NAMALWA (cell line): ENCODE measurements around the gene PRDM5.
A peak's percentile ranks its signal among the peaks of the same experiment; 100 is the strongest.

Source experiments
- DNase-seq: peaks from one replicate; pipeline ENCODE4 v3.0.0-alpha.2; 2015; ENCODE audit warnings: low spot score

The PRDM5 gene

DNA sequence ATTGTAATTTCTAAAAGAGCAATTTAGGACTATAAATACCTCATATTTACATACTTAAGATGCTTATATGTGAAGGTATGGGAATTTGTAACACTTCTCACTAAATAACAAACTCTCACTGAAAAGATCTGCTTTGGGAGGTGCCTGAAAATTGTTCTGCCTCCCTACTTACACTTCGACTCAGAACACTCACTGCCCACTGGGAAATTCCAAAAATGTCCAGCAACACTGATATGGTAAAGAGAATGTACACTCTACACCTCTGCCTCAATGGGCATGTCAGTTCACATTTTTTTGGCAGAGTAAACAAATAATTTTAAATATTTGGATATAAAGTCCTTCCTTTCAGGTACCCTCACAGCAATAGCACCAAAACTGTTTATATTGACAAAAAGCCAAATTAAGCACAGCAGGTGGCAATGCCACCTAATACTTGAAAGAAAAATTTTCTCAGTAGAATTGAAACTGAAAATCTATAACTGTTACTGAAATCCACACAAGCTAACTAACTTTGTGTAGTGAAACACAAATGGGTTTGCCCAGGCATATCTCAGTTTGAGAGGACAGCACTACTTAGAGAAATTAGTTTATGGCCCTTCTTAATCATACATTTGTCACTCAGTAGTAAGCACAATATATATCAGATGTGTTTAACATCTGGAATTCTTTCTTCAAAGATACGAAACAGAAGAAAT, 67.1 kb downstream of the PRDM5 start:
- DNase-seq, result no peak

DNA sequence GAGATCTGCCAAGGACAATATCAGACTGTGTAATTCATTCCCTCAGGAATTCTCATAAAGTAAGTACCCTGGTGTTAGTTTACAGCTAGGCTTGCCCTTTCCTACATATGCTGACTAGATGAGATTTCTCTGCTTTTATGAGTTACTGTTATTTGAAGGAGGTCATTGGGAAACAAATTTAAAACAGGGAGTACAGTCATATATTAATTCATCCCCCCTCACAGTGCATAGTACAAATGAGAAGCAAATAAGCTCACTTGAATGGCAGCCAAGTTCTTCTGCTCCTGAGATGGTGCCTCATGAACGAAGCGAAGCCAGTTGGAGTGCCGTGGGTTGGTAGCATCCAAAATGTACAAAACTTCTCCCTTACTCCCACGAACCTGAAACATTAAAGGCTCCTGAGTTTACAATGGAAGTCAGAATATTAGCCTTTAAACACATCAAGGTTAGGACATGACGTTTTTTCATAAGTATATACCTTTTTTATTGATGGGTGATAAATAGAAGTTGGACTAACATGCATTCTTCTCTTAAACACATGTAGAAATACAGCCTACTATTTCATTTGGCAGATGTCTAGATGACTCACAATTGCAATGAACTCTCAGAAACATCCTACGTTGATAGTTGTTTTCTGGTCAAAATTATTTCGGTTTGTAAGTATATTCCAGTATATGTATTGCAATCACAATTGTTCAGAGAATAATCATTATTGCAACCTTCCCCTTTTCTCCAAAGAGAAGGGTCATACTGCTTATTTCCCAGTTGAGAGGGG, 69.2 kb downstream of the PRDM5 start:
- DNase-seq, result no peak

DNA sequence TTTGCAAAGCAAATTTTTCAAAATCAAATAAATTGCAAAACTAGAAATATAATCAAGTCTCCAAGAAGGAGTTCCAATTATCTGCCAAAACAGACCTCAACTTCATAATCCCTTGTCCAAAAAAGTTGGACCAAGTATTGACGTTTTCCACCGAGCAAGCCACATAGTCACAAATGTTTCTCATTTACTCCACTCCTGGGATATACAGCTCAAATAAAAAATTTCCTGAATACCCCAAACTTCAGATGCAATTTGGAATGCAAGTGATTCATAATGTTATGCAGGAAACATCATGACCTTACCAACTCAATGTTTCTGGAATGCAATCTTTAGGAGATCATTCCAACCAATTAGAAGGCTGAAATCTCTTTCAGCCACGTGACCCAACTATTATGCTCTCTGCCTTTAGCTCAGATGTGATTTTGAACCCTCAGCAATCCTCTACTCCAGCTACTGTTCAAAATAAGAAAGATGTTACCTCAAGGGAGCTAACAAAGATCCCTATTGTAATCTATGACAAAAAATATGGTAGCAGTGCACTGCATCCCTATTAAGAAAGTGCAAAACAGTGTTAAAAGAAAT, 72.4 kb downstream of the PRDM5 start:
- no peak for DNase-seq

DNA sequence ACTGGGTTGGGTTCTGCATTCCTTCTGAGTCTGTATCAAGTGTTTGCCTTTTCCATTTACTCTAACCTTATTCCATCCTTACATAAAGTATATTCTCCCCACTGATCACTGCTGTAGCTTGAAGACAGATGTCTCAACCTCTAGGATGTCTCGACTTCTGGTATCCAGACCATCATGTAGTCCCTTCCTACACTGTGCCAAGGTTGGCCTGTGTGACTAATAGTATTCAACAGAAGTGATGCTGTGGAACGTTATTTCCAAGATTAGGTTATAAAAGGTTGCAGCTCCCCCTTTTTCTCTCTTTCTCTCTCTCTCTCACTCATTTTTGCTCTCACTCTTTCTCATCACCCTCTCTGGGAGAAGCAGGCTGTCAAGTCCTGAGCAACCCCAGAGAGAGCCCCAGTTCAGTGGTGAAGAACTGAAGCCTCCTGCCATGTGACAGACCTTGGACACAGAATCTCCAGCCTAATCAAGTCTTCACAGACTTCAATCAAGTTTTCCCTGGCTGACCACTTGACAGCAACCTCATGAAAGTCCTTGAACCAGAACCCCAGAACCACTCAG, 75.4 kb downstream of the PRDM5 start:
- no peak for DNase-seq

DNA sequence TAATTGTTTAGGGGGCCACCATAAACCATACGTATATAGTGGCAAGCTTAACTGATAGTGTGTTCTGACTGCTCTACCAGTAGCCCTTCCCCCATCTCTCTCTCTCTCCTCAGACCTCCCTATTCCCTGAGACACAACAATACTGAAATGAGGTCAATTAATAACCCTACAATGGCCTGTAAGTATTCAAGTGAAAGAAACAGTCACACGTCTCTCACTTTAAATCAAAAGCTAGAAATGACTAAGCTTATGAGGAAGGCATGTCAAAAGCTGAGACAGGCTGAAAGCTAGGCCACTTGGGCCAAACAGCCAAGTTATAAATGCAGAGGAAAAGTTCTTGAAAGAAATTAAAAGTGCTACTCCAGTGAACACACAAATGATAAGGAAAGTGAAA, 78.0 kb downstream of the PRDM5 start:
- DNase-seq, result no peak

DNA sequence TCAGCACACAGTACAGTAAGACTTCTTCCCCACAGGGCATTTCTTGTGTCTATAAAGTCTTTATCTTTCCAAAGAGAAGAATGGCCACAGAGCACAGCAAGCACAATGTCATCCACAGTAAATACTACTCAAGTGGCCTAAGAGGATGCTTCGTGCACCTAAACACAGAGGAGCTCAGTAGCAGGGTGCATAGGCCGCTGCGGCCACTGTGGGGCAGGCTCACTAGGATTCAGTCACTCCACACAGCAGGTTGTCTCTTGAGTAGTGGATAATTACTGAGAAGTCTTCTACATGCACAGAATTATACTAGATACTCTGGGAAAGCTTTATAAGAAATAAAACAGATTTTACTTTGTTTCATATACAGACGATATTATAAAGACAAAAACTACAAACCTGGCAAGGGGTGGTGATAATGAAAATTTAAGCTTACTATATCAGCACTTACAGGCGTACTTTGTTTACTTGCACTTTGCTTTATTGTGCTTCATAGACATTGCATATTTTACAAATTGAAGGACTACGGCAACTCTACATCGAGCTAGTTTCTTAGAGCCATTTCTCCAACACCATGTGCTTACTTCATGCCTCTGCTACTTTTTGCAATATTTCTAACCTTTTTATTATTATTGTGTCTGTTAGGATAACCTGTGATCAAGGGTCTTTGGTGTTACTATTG, 78.5 kb downstream of the PRDM5 start:
- DNase-seq, result peak; percentile 14

DNA sequence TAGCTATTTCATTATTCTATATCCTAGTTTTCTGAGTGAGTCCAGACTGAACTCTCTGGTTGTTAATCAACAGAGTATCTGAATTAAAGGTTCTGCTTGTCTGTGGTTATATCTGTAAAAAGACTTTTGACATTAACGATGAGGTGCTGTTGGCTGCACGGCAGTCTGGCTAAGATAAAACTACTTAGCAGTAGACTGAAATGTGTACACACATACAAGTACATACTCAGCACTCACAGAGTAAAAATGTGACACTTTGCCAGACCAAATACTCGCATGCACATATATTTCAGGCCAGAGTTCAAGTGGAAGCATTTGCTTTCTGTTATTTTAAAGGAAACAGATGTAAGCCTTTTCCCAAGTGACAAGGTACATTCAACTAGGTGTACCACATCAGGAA, 80.5 kb downstream of the PRDM5 start:
- no peak for DNase-seq

DNA sequence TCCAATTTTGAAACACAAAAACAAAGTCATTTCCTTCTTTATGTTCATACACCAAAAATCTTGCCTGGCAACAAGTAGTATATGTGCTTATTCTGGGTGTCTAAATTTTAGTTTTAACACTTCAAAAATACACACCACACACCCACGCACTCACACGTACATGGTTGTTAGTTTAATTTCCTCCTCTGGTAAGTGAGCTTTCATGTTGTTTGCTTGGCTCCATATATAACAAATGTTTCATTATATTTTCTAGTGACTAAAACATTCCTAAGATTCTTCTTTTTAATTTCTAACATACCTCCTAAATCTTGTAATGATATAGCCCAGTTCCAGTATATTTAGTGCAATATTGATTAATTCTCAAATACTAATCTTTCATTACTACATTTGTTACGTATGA, 80.9 kb downstream of the PRDM5 start:
- DNase-seq, result no peak

DNA sequence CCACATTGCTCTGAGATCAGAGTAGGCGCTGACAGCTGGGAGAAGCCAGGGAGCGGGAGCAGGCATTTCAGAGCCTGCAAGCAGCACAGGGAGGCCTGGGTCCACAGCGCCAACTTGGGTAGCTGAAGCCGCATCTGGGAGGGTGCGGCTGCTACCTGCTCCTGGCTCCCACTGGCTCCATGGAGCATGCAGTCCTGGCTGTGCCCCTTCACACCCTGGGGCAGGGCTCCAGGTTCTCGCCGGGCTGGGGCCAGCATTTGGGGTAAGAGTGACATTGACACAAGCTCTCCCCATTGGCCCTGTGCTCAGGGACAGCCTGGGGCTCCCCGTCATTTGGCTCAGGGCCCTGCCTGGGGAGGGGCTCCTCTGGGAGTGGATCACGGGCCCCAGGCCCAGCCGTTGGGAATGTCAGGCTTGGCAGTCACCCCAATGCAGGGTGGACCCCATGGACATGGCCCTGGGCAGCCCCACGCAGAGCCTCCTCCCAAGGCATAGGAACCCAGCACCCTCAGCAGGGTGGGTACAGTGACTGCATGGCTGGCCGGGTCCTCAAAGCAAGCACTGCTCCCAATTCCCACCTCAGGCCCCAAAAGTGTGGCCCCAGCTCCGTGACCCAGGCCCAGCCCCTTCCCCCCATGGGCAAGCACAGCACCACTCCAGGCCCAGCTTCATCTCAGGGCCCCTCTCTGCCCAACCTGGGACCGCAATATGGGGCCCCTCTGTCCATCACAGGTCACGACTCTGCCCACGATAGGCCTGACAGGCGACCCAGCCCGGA, 82.4 kb downstream of the PRDM5 start:
- no peak for DNase-seq

DNA sequence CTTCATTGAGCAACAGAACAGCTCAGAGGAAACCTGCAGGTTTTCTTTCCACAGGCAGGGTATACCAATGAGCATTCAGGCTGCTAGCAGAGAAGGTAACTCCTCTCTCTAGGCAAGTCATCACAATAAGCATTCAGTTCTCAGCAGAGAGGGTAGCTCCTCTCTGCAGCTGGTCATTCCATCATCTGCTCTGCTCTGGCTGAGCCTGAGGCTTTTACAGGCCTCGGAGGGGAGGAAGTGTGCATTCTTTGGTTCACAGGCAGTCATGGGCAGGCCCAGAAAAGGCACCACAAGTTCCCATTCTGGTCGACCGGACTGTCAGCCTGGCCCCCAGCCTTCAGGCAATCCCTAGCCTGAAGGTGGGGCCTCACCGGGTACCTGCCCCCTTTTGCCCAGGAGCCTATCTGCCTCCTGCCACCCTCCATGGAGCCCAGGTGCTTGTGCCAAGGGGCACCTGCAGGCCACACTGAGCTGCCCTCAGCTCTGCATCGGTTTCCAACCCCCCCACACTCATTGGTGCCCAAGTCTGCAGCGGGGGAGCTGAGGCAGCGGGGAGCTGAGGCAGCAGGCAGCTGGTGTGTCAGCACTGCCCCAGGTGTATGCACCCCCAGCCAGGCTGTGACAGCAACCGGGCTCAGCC, 83.1 kb downstream of the PRDM5 start:
- DNase-seq, result no peak

DNA sequence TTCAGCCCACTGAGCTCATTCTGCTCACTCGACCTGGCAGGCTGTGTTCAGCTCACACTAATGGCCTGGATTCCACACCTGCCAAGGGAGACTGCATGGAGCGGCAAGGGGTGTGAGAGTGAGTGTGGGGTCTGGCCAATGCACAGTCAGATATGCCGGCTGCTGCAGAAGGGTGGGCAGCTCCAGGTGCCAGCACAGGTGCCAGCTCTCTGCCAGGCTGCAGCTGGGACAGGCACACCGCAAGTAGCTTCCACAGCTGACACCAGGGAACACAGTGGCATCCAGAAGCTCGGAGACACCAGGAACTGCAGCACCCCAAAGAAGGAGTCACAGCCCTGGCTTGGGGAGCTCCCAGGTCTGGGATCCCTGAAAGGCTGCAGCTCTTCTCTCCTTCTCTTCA, 83.7 kb downstream of the PRDM5 start:
- no peak for DNase-seq

DNA sequence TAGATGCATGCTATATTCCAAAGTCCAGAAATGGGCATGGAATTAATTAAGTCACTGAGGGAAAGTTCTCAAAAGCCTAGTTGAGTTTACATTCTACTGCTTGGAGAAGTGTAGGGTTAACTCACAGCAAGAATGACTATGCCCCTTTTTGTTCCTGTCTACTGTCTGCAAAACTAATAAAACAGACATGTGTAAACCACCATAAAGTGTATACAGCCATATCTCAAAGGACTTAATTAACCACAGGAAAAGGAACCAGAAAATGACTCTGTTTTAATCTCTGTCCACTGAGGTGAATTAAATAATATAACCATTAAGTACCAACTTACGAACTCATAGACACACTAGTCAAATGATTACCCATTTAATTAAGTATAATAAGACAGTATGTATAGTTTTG, 84.9 kb downstream of the PRDM5 start:
- no peak for DNase-seq

DNA sequence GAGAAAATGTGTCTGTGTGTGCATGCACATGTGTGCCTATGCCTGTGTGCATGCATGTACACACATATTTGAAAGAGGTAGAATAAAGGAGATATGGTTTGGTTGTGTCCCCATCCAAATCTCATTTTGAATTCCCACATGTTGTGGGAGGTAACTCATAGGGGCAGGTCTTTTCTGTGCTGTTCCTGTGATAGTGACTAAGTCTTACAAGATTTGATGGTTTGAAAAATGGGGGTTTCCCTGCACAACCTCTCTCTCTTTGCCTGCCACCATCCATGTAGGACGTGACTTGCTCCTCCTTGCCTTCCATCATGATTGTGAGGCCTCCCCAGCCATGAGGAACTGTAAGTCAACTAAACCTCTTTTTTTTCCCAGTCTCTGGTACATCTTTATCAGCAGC, 87.2 kb downstream of the PRDM5 start:
- DNase-seq, result no peak

DNA sequence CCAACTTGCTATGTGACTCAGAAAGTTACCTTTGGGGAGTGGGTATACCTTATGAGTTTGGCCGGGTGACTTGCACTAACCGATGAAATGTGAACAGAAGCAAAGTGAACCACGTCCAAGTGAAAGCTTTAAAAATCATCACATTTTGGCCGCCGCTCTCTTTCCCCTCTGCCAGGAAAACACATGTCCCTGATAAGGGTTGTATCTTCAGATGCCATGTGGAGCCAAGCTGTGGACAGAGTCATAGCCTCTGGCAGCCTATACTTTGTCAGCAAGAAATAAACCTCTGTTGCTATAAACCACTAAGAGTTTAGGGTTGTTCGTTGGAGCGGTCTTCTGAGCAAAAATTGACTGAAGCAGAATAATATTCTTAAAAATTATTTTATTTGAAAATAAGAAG, 92.3 kb downstream of the PRDM5 start:
- DNase-seq, result no peak

DNA sequence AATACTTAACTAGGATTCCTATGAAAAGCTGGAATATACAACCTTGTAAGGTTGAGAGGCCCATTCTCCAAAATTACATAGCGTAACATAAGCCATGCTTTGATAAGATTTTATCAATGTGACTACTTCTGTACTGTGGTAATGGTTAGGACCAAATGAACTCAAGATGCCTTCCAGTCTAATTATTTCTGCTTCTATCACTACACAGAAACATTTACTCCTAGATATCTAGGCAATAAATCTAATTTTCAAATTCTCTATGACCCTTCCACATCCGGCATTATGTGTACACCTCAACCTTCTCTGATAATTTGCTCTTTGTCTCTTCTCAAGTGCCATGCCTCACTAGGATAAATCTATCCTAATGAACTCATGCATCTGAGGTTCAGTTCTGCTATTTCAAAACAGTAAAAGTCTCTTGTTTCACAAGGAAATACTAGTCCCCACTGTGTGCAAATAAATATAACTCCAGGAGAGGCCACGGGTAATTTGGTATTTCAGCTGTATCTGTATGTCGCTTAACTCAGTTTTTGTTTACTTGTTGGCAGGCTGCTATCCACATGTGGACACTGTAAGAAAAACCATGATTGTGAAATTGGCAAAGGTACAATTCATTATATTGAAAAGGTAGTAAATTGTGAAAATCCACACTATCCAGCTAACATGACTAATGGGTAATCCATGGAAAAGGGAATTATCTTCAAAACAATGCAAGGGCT, 93.3 kb downstream of the PRDM5 start:
- no peak for DNase-seq

DNA sequence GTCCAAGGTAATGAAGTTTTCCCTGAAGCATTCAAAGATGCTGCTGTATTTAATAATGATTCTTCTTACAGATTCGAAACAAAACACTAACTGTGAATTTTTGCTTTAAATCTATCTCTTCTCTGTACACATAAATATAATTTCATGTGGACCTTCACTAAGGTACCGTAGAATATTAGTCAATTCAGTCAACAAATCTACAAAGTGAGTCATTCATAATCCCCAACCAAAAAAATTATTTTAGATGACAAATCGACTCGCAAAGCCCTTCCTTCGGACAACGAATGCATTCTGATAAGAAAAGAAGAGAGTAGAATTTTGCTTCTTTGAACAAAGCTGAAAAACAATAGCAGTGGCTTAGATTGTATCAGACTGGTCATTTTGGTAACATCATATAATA, 95.7 kb downstream of the PRDM5 start:
- DNase-seq, result no peak

DNA sequence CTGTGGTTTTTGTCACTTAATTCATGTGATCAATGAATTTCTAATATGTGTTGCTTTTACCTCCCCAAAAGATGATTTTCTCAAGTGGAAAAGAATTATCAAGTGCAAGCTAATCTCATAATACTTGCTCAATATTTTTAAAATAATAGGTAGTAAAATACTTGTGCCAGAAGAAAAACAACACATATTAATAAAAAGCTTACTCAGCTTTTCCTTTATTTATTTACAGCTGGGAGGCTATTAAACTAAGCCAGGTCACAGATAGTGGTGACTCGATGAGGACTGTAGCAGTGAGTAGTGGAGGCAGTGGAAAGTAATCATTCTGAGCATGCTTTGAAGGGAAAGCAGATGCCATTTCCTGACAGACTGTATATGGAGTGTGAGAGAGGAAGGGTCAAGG, 96.1 kb downstream of the PRDM5 start:
- no peak for DNase-seq

DNA sequence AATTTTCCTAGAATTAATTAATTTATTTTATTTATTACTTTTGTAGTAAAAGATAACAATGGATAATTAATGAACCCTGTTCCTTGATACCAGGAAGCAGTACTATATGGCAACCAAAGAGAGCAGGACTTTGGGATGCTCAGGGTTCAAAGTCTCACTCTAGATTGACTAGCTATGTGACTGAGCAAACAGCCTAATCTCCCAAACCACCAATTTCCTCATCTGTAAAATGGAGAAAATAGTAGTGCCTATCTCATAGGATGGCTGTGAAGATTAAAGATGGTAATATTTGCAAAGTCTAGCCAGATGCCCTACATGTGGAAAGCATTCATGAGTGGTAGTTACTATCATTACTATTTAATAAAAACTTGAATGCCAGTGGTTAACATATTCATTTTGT, 97.6 kb downstream of the PRDM5 start:
- no peak for DNase-seq

DNA sequence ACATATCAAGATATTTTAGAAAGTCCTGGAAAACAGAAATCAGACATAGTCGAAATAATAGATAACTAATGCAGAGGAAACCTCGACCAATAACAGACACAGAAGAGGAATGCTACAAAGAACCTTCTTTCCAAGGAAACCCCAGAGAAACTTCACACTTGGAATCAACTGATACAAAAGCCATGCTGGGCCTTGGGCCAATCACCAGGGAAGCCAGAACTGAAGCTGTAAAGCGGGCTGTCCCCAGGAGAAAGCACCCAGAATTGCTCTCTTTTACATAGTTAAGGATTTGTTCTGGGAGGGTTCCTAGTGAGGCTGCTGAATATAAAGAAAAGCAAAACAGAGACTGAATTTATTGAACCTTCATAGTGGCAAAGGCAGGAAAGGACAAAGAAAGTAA, 100.5 kb downstream of the PRDM5 start:
- DNase-seq, result no peak

DNA sequence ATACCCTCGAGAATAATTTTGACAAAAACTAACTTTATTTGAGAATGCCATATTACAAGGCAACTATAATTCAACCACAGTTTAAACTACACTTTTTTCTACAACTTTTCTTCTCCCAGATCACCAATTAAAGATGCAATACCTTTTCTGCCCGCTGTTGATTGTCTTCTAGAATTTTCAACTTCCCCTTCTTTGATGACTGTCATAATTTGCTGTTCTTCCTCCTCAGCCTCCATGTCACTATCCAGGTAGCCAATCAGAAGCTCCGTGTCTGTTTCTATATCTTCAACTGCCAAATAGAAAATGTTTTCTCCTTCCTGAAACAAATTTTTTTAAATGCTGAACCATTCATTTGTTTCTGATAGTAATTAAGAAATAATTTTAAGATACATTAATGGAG, 101.5 kb downstream of the PRDM5 start:
- DNase-seq, result peak; percentile 26
